HL-60 (cell line): ENCODE results near the gene ACTR8.

Source experiments
- DNase-seq, 2 experiments: peaks; one replicate each; pipeline ENCODE4 v3.0.0-alpha.2; 2010 to 2020; ENCODE audit warnings: low read depth in 1 of 2, low spot score in 1 of 2
- H3K27ac ChIP-seq: fragments of 250-450 bp; sonication (Bioruptor Pico); replicated peaks from 2 replicates; pipeline ENCODE4 v1.5.1; 2020; ENCODE audit warnings: mild to moderate bottlenecking, moderate library complexity
- H3K27me3 ChIP-seq: fragments of 250-450 bp; sonication (Bioruptor Pico); 2 replicates; pipeline ENCODE4 v1.5.1; 2021; ENCODE audit warnings: mild to moderate bottlenecking, moderate library complexity; ENCODE audit not compliant: insufficient read depth, poor library complexity, severe bottlenecking
- H3K4me3 ChIP-seq: replicated peaks from 2 replicates; pipeline ENCODE4 v1.5.1; 2011; ENCODE audit warnings: mild to moderate bottlenecking, control low read depth, low read length; ENCODE audit not compliant: insufficient read depth
- GABPA ChIP-seq: IDR thresholded peaks from 2 replicates; pipeline ENCODE4 v1.6.1; 2012; ENCODE audit warnings: low read depth
- POLR2AphosphoS5 ChIP-seq: IDR thresholded peaks from 2 replicates; pipeline ENCODE4 v1.6.1; 2012; ENCODE audit warnings: low read depth
- SPI1 ChIP-seq: IDR thresholded peaks from 2 replicates; pipeline ENCODE4 v1.6.1; 2012; ENCODE audit warnings: low read depth, mild to moderate bottlenecking, borderline replicate concordance
- TF ChIP-seq, protein P1 (sequence below): IDR thresholded peaks from one replicate; pipeline ENCODE4 v1.5.1; 2011; ENCODE audit warnings: low read length, control low read depth, inconsistent platforms; ENCODE audit not compliant: insufficient read depth
- TF ChIP-seq, protein P2 (sequence below): IDR thresholded peaks from 2 replicates; pipeline ENCODE4 v1.6.1; 2012; ENCODE audit warnings: low read depth; ENCODE audit not compliant: insufficient replicate concordance

ACTR8 gene

DNA sequence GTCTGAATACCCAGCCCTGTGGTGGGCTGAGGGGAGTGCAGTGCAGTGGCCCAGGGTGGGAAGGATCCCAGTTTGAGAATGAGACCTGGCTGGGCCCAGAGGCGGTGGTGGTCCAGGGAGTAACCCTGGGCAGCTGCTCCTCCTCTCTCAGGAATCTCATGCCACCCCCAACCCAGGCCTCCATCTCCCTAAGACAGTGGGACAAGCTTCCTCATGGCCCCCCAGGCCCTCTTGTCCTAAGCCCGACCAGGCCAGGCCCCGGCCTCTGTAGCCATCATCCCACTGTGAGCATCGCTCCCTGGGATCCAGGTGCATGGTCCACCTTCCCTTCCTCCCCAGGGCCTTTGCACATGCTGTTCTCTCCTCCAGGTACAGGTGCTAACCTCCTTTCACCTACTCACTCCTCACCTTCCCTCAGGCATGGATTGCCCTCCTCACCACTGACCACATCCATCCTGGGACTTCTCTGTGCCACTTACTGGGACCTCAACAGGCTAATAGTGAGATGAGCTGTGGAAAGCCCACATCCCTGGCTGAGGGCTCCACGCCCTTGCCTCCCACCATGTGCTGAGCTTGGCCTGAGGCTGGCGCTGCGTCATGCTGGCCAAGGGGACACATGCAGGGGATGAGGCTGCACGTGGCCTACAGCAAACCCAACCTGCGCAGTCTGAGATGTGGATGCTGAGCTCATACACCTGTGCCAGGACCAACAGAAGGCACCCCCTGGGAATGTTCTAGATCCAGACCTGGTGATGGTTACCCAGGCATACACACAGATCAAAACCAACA, 45.7 kb downstream of the ACTR8 start:
- no peak for DNase-seq
- no peak for TF ChIP-seq SPI1
- TF ChIP-seq, protein P1, sequence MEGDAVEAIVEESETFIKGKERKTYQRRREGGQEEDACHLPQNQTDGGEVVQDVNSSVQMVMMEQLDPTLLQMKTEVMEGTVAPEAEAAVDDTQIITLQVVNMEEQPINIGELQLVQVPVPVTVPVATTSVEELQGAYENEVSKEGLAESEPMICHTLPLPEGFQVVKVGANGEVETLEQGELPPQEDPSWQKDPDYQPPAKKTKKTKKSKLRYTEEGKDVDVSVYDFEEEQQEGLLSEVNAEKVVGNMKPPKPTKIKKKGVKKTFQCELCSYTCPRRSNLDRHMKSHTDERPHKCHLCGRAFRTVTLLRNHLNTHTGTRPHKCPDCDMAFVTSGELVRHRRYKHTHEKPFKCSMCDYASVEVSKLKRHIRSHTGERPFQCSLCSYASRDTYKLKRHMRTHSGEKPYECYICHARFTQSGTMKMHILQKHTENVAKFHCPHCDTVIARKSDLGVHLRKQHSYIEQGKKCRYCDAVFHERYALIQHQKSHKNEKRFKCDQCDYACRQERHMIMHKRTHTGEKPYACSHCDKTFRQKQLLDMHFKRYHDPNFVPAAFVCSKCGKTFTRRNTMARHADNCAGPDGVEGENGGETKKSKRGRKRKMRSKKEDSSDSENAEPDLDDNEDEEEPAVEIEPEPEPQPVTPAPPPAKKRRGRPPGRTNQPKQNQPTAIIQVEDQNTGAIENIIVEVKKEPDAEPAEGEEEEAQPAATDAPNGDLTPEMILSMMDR = no peak
- no peak for TF ChIP-seq POLR2AphosphoS5
- TF ChIP-seq, protein P2, sequence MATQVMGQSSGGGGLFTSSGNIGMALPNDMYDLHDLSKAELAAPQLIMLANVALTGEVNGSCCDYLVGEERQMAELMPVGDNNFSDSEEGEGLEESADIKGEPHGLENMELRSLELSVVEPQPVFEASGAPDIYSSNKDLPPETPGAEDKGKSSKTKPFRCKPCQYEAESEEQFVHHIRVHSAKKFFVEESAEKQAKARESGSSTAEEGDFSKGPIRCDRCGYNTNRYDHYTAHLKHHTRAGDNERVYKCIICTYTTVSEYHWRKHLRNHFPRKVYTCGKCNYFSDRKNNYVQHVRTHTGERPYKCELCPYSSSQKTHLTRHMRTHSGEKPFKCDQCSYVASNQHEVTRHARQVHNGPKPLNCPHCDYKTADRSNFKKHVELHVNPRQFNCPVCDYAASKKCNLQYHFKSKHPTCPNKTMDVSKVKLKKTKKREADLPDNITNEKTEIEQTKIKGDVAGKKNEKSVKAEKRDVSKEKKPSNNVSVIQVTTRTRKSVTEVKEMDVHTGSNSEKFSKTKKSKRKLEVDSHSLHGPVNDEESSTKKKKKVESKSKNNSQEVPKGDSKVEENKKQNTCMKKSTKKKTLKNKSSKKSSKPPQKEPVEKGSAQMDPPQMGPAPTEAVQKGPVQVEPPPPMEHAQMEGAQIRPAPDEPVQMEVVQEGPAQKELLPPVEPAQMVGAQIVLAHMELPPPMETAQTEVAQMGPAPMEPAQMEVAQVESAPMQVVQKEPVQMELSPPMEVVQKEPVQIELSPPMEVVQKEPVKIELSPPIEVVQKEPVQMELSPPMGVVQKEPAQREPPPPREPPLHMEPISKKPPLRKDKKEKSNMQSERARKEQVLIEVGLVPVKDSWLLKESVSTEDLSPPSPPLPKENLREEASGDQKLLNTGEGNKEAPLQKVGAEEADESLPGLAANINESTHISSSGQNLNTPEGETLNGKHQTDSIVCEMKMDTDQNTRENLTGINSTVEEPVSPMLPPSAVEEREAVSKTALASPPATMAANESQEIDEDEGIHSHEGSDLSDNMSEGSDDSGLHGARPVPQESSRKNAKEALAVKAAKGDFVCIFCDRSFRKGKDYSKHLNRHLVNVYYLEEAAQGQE = no peak
- TF ChIP-seq GABPA = no peak
- Histone ChIP-seq H3K4me3 (no peak overlapping the region), H3K27ac (no peak overlapping the region), H3K27me3 (no peaks in the 10 kb centered on the region)

DNA sequence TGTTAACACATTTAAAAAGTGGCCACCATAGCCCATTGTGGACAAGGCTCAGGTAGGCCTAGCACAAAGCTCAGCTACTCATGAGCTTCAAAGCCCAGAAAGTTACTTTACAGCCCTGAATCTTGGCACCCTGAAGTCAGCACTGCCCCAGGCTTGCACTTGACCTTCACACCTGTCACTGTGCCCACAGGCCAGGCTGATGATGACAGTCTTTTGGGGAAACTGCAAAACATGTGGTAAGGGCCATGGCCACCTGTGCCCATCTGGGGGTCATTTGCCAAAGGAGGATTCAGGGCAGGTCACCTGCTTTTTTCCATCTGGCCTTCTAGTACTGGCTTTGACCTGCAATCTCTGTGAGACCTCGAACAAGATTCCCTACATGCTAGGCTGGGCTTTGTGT, 46.7 kb downstream of the ACTR8 start:
- peak overlapping the region; percentile 65 for H3K27ac ChIP-seq
- TF ChIP-seq POLR2AphosphoS5 (no peak), GABPA (no peak), SPI1 (no peak)
- TF ChIP-seq, protein P1 = no peak
- TF ChIP-seq, protein P2 = no peak
- H3K27me3 ChIP-seq = no peaks in the 10 kb centered on the region
- DNase-seq = no peak
- no peak overlapping the region for H3K4me3 ChIP-seq

DNA sequence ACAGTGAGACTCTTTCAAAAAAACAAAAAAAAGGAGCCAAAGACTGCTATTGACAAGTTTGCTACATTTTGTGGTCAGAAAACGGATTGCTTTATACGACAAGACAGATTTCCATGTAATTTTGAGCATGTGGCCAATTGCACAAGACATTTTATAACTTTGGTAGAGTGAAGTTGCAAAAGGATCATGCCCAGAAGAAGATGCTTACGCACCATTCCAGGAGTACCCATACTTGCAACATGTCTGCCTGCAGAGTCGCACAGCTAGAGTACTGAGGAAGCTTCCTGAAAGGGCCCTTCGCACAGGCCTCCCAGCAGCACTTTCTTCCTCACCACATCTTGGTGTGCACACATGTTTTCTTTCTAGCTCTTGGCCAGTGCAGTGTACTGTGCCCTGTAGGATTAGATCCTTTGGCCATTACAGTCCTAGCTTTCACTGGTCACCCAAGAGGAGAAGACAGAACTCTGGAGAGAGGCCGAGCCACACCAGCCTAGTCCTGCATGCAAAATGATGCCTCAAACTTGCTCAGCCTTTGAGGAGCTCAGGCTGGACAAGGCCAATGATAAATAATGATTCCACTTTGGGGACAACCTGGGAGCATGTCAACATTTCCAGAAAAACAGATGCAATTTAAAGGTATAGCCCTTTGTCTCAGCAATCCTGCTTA, 47.4 kb downstream of the ACTR8 start:
- Histone ChIP-seq H3K27ac (peak overlapping the region; percentile 65), H3K27me3 (no peaks in the 10 kb centered on the region), H3K4me3 (no peak overlapping the region)
- peak; percentile 93 to 94 for DNase-seq
- TF ChIP-seq, protein P2 = no peak
- TF ChIP-seq POLR2AphosphoS5 = peak; percentile 51; the same call in 1 of the 2 replicates
